Subcutaneous abdominal adipose tissue (tissue), 5 donors: ENCODE results near the gene RNF220.
A peak's percentile ranks its signal among the peaks of the same experiment; 100 is the strongest.

ENCODE experiments used
- H3K27ac ChIP-seq: one replicate; pipeline ENCODE4 v1.7.0; 2013; ENCODE audit warnings: low read depth, mild to moderate bottlenecking, inconsistent platforms, low read length, moderate library complexity
- H3K27me3 ChIP-seq, 5 donors: one replicate each; pipeline ENCODE4 v1.7.0; 2013; ENCODE audit warnings: low read length in 5 of 5, inconsistent platforms in 1 of 5; ENCODE audit not compliant: control insufficient read depth in 5 of 5, insufficient read depth in 4 of 5
- H3K36me3 ChIP-seq, 5 donors: one replicate each; pipeline ENCODE4 v1.7.0; 2013; ENCODE audit warnings: low read length in 5 of 5; ENCODE audit not compliant: control insufficient read depth in 5 of 5, insufficient read depth in 5 of 5
- H3K4me1 ChIP-seq, 5 donors: one replicate each; pipeline ENCODE4 v1.7.0; 2013; ENCODE audit warnings: low read length in 5 of 5, mild to moderate bottlenecking in 3 of 5, moderate library complexity in 1 of 5; ENCODE audit not compliant: control insufficient read depth in 5 of 5, insufficient read depth in 5 of 5
- H3K4me3 ChIP-seq, 5 donors: one replicate each; pipeline ENCODE4 v1.7.0; 2013; ENCODE audit warnings: low read length in 5 of 5, low read depth in 1 of 5
- H3K9ac ChIP-seq, 5 donors: one replicate each; pipeline ENCODE4 v1.7.0; 2013; ENCODE audit warnings: low read length in 5 of 5, mild to moderate bottlenecking in 4 of 5, moderate library complexity in 3 of 5
- H3K9me3 ChIP-seq, 5 donors: one replicate each; pipeline ENCODE4 v1.7.0; 2013; ENCODE audit warnings: low read length in 5 of 5; ENCODE audit not compliant: control insufficient read depth in 5 of 5
- donor health status: healthy.
- donor health status: healthy.
- donor health status: healthy.
- donor health status: healthy.
- donor health status: healthy.

The RNF220 gene

GRCh38 chr1:44375547-44375946 is 29.5 kb upstream of the RNF220 start:
- Histone ChIP-seq H3K27ac (no peak overlapping the region), H3K9ac (no peak overlapping the region), H3K27me3 (peaks cover 0 to 2% (median 0%) of the 10 kb centered on the region in 5 donors), H3K36me3 (no peaks in the 10 kb centered on the region), H3K9me3 (no peaks in the 10 kb centered on the region), H3K4me1 (no peaks in the 10 kb centered on the region), H3K4me3 (no peak overlapping the region)

GRCh38 chr1:44377925-44378784 is 26.9 kb upstream of the RNF220 start:
- Histone ChIP-seq H3K27me3 (peaks cover 0 to 2% (median 0%) of the 10 kb centered on the region in 5 donors), H3K9ac (no peak overlapping the region), H3K36me3 (no peaks in the 10 kb centered on the region), H3K9me3 (no peaks in the 10 kb centered on the region), H3K4me1 (no peaks in the 10 kb centered on the region), H3K27ac (no peak overlapping the region), H3K4me3 (no peak overlapping the region)

- H3K9ac ChIP-seq, result no peak overlapping the region
- no peak overlapping the region for H3K27ac ChIP-seq
- H3K4me1 ChIP-seq, result no peaks in the 10 kb centered on the region
- H3K4me3 ChIP-seq, result no peak overlapping the region
- peaks cover 0 to 2% (median 0%) of the 10 kb centered on the region in 5 donors for H3K27me3 ChIP-seq
- no peaks in the 10 kb centered on the region for H3K36me3 ChIP-seq
- H3K9me3 ChIP-seq, result no peaks in the 10 kb centered on the region
Observed at GRCh38 chr1:44380666-44381177, 24.3 kb upstream of the RNF220 start.

- H3K27ac ChIP-seq, result no peak overlapping the region
- H3K9ac ChIP-seq, result no peak overlapping the region
- peaks cover 0 to 3% (median 0%) of the 10 kb centered on the region in 5 donors for H3K27me3 ChIP-seq
- no peak overlapping the region for H3K4me3 ChIP-seq
- H3K4me1 ChIP-seq, result no peaks in the 10 kb centered on the region
- no peaks in the 10 kb centered on the region for H3K9me3 ChIP-seq
- no peaks in the 10 kb centered on the region for H3K36me3 ChIP-seq
Observed at GRCh38 chr1:44388551-44388950, 16.5 kb upstream of the RNF220 start.

GRCh38 chr1:44389437-44389836 is 15.6 kb upstream of the RNF220 start:
- Histone ChIP-seq H3K9me3 (no peaks in the 10 kb centered on the region), H3K36me3 (no peaks in the 10 kb centered on the region), H3K4me3 (no peak overlapping the region), H3K27me3 (peaks cover 0 to 3% (median 0%) of the 10 kb centered on the region in 5 donors), H3K27ac (no peak overlapping the region), H3K4me1 (no peaks in the 10 kb centered on the region), H3K9ac (no peak overlapping the region)

GRCh38 chr1:44390277-44390676 is 14.8 kb upstream of the RNF220 start:
- no peak overlapping the region for H3K4me3 ChIP-seq
- no peaks in the 10 kb centered on the region for H3K36me3 ChIP-seq
- H3K27ac ChIP-seq, result no peak overlapping the region
- H3K4me1 ChIP-seq, result no peaks in the 10 kb centered on the region
- no peaks in the 10 kb centered on the region for H3K9me3 ChIP-seq
- no peak overlapping the region for H3K9ac ChIP-seq
- H3K27me3 ChIP-seq, result peaks cover 0 to 6% (median 0%) of the 10 kb centered on the region in 5 donors

- H3K9ac ChIP-seq, result no peak overlapping the region
- no peak overlapping the region for H3K4me3 ChIP-seq
- H3K27me3 ChIP-seq, result peaks cover 10 to 36% (median 28%) of the 10 kb centered on the region in 5 donors
- H3K36me3 ChIP-seq, result no peaks in the 10 kb centered on the region
- H3K27ac ChIP-seq, result no peak overlapping the region
- H3K9me3 ChIP-seq, result peaks cover 0 to 3% (median 0%) of the 10 kb centered on the region in 5 donors
- peaks cover 2 to 18% (median 16%) of the 10 kb centered on the region in 5 donors for H3K4me1 ChIP-seq
Observed at GRCh38 chr1:44401256-44402228, 3.5 kb upstream of the RNF220 start.

GRCh38 chr1:44405798-44406736 is 1.0 kb downstream of the RNF220 start:
- peak overlapping the region; percentile 41 for H3K27ac ChIP-seq
- H3K4me1 ChIP-seq, result peaks cover 2 to 44% (median 39%) of the 10 kb centered on the region in 5 donors
- peak overlapping the region in 2 of 5 donors; percentile 20 to 55 for H3K9ac ChIP-seq
- no peaks in the 10 kb centered on the region for H3K9me3 ChIP-seq
- no peaks in the 10 kb centered on the region for H3K36me3 ChIP-seq
- peak overlapping the region; percentile 36 to 73 (median 69) for H3K4me3 ChIP-seq
- H3K27me3 ChIP-seq, result peaks cover 36 to 74% (median 59%) of the 10 kb centered on the region in 5 donors
